Measurements from ENCODE around the gene TSPY1. TPM values are rescaled to one million over a fixed set of nuclear protein-coding genes. Genes with fewer than 3 reads are reported as not detected.
"Not testable (repeated sequence)": the region's sequence is repeated elsewhere in the genome, so short reads cannot be mapped to it uniquely, and the experiment has no call there.

TSPY1 gene, protein sequence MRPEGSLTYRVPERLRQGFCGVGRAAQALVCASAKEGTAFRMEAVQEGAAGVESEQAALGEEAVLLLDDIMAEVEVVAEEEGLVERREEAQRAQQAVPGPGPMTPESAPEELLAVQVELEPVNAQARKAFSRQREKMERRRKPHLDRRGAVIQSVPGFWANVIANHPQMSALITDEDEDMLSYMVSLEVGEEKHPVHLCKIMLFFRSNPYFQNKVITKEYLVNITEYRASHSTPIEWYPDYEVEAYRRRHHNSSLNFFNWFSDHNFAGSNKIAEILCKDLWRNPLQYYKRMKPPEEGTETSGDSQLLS
- not detected for total RNA-seq
- long read RNA-seq: 0 reads

- H3K4me1 ChIP-seq; ATAC-seq; H3K27ac ChIP-seq; intact Hi-C loops (cut with DNase I); H3K36me3 ChIP-seq; DNase-seq; H3K9me3 ChIP-seq; H3K4me3 ChIP-seq; H3K27me3 ChIP-seq: not testable (repeated sequence)
Observed at GRCh38 chrY:9466655-9467054, at the start of gene TSPY1. Gene TSPY1 (plus strand): TSS chrY:9466955. CDS start chrY:9467001, 46 bp downstream.

DNA sequence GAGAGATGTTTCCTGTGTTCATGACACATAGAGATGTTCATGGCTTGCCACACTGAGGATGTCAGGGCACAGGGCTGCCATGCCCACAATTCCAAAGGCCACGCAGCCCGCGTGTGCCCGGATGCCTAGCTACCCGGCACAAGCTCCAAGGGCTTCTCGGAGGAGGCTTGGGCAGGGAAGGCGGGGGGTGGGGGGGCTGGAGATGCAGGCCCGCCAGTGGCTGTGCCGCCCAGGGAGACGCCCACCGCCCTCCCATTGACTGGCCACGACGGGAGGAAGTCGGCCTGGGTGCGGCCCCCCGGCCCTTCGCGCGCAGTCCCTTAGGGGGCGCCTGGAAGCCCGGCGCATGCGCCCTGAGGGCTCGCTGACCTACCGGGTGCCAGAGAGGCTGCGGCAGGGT lies 20.2 kb downstream of the TSPY1 start, which contains the start of gene TSPY9:
Gene TSPY9 (plus strand): TSS at position 301 of the 400 bp plus-strand sequence. CDS start 46 bp downstream, at position 347.
- H3K27ac ChIP-seq; DNase-seq; intact Hi-C loops (cut with DNase I); H3K4me3 ChIP-seq; H3K27me3 ChIP-seq; H3K36me3 ChIP-seq; H3K9me3 ChIP-seq; H3K4me1 ChIP-seq; ATAC-seq: not testable (repeated sequence)

- H3K27ac ChIP-seq; H3K9me3 ChIP-seq; intact Hi-C loops (cut with DNase I); H3K27me3 ChIP-seq; H3K36me3 ChIP-seq; H3K4me1 ChIP-seq; ATAC-seq; H3K4me3 ChIP-seq: not testable (repeated sequence)
- peak; percentile 20 for DNase-seq
Observed at GRCh38 chrY:9504396-9504795, 37.6 kb downstream of the TSPY1 start.

DNA sequence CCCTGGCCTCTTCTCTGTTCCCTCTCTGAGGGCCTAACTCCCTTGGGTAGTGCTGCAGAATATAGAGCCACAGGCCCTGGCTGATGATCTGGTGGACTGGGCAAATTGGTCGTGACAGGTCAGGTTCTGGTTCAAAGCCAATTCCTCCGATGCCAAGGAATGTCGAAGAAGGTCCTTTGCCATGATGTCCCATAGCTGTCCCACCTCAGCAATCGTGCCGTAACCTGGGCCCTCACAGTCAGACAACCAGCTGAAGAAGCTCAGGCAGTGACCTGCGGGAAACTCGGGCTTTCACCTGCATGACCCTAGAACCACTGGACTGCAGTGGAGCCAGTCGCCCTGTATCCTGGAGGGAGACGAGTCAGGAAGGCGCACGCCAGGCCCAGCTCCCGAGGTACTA lies 49.5 kb downstream of the TSPY1 start:
- H3K4me3 ChIP-seq; H3K9me3 ChIP-seq; DNase-seq; intact Hi-C loops (cut with DNase I); H3K27ac ChIP-seq; ATAC-seq; H3K4me1 ChIP-seq; H3K27me3 ChIP-seq; H3K36me3 ChIP-seq: not testable (repeated sequence)

Other genes starting within 250 kb of the TSPY1 start
- not detected for gene TSPY4, start 129.5 kb upstream of the TSPY1 start, total RNA-seq
- gene TSPY8, start 109.2 kb upstream of the TSPY1 start, total RNA-seq: not detected
- gene TSPY3, start 68.5 kb upstream of the TSPY1 start, total RNA-seq: not detected
- not detected for gene TSPY9, start 20.3 kb downstream of the TSPY1 start, total RNA-seq
- not detected for gene TSPY10, start 60.9 kb downstream of the TSPY1 start, total RNA-seq

All from upper lobe of right lung (tissue), 1 donor.